CD1c-positive myeloid dendritic cell (primary cell): ENCODE data around the gene HOXB3.

Experiments used
- DNase-seq: peaks from one replicate; pipeline ENCODE4 v3.0.0-alpha.2; 2016; ENCODE audit errors: extremely low spot score

The HOXB3 gene

GRCh38 chr17:48556576-48557401, 33.3 kb downstream of the HOXB3 start:
- DNase-seq = no peak

- no peak for DNase-seq
Observed at GRCh38 chr17:48556229-48556575, 33.8 kb downstream of the HOXB3 start.

GRCh38 chr17:48555258-48556228, 34.5 kb downstream of the HOXB3 start:
- no peak for DNase-seq

GRCh38 chr17:48554412-48555257, 35.4 kb downstream of the HOXB3 start:
- no peak for DNase-seq

GRCh38 chr17:48553826-48554225, 36.2 kb downstream of the HOXB3 start:
- DNase-seq = no peak

GRCh38 chr17:48553190-48553547, 36.9 kb downstream of the HOXB3 start:
- DNase-seq = no peak

- no peak for DNase-seq
Observed at GRCh38 chr17:48552466-48553189, 37.4 kb downstream of the HOXB3 start.

- no peak for DNase-seq
Observed at GRCh38 chr17:48551596-48552465, 38.2 kb downstream of the HOXB3 start.

GRCh38 chr17:48551214-48551555, 38.9 kb downstream of the HOXB3 start:
- no peak for DNase-seq

- DNase-seq = no peak
Observed at GRCh38 chr17:48550502-48551213, 39.4 kb downstream of the HOXB3 start.

GRCh38 chr17:48549914-48550501, 40.0 kb downstream of the HOXB3 start:
- no peak for DNase-seq

- no peak for DNase-seq
Observed at GRCh38 chr17:48549281-48549630, 40.8 kb downstream of the HOXB3 start.

GRCh38 chr17:48548523-48549280, 41.3 kb downstream of the HOXB3 start:
- no peak for DNase-seq

- peak; percentile 21 for DNase-seq
Observed at GRCh38 chr17:48547808-48548522, 42.1 kb downstream of the HOXB3 start.

GRCh38 chr17:48546924-48547807, 42.9 kb downstream of the HOXB3 start:
- DNase-seq = no peak

GRCh38 chr17:48546137-48546923, 43.7 kb downstream of the HOXB3 start:
- DNase-seq = no peak
